Measurements from ENCODE around the gene ESCO1.

The ESCO1 gene

DNA sequence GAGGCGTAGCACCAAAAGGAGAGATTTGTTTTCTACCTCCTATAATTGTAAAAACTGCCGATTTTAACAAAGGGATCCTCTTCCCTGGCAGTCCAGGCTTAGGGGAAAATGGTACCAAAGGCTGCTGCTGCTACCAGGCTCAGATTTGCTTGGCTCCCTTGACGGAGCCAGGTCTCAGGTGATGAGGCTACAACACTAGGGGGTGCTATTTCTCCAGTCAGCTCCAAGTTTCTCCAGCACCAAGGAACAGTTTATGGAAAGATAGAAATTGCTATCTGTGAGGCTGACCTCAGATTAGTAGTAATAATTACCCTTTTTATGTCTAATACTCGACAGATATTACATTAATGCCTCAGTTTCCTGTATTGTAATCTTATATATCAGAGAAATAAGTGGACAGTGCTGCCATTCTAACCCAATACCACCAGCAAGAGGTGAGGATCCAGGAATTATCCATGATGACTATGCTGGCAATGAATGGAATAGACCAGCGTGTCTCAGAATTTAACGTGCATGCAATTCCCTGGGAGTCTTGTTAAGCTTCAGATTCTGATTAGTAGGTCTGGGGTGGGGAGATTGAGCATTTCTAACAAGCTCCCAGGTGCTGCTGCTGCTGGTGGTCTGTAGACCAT, 111.3 kb downstream of the ESCO1 start:
- no peak overlapping the region for H2AFZ ChIP-seq (ENCODE audit: low read length, unreplicated experiment)
- H3K27me3 ChIP-seq (ENCODE audit: insufficient read depth, low read length) = no peaks in the 10 kb centered on the region
- H3K27ac ChIP-seq (ENCODE audit: low read depth, low read length) = no peak overlapping the region
- H3K4me3 ChIP-seq (ENCODE audit: low read depth, low read length) = no peak overlapping the region
- no peaks in the 10 kb centered on the region for H3K36me3 ChIP-seq (ENCODE audit: insufficient read depth, low read length)
- no peaks in the 10 kb centered on the region for H3K79me2 ChIP-seq (ENCODE audit: control insufficient read depth, insufficient read depth, low read length, unreplicated experiment)
- peaks cover 12% of the 10 kb centered on the region for H3K4me1 ChIP-seq (ENCODE audit: control insufficient read depth, insufficient read depth, low read length, unreplicated experiment)

DNA sequence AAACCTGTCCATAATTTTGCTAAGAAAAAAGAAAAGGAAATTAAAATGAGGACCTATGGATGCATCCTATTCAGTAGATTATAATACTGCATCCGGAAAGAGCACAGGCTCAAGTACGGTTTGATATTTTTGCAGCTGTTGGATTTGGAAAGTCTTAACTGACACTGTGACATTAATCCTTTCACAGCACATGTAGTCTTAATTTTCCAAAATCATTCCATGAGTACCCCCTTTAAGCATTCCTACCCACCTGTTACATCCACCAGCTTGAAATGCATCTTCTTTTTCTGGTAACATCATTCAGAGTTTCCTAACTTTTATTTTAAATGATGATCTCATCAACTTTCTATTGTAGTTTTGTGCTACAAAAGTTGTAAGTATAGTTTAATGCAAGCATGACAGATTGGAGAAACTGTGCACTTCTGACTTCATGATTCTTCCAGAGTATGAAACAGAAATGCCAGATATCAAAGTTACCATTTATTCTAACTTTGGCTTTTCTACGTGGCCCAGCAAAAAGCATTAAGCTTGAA, 113.5 kb downstream of the ESCO1 start:
- H3K4me1 ChIP-seq (ENCODE audit: control insufficient read depth, insufficient read depth, low read length, unreplicated experiment) = peaks cover 12% of the 10 kb centered on the region
- H3K4me3 ChIP-seq (ENCODE audit: low read depth, low read length) = no peak overlapping the region
- H3K79me2 ChIP-seq (ENCODE audit: control insufficient read depth, insufficient read depth, low read length, unreplicated experiment) = no peaks in the 10 kb centered on the region
- H2AFZ ChIP-seq (ENCODE audit: low read length, unreplicated experiment) = no peak overlapping the region
- no peak overlapping the region for H3K27ac ChIP-seq (ENCODE audit: low read depth, low read length)
- H3K27me3 ChIP-seq (ENCODE audit: insufficient read depth, low read length) = no peaks in the 10 kb centered on the region
- H3K36me3 ChIP-seq (ENCODE audit: insufficient read depth, low read length) = no peaks in the 10 kb centered on the region

GRCh38 chr18:21484851-21485636, 115.5 kb downstream of the ESCO1 start:
- H3K79me2 ChIP-seq (ENCODE audit: control insufficient read depth, insufficient read depth, low read length, unreplicated experiment) = no peaks in the 10 kb centered on the region
- H3K27ac ChIP-seq (ENCODE audit: low read depth, low read length) = peak overlapping the region; percentile 39; the same call in 1 of the 2 replicates
- H2AFZ ChIP-seq (ENCODE audit: low read length, unreplicated experiment) = peak overlapping the region; percentile 82
- H3K36me3 ChIP-seq (ENCODE audit: insufficient read depth, low read length) = no peaks in the 10 kb centered on the region
- H3K27me3 ChIP-seq (ENCODE audit: insufficient read depth, low read length) = no peaks in the 10 kb centered on the region
- peaks cover 12% of the 10 kb centered on the region for H3K4me1 ChIP-seq (ENCODE audit: control insufficient read depth, insufficient read depth, low read length, unreplicated experiment)
- peak overlapping the region; percentile 42; the same call in 1 of the 2 replicates for H3K4me3 ChIP-seq (ENCODE audit: low read depth, low read length)

DNA sequence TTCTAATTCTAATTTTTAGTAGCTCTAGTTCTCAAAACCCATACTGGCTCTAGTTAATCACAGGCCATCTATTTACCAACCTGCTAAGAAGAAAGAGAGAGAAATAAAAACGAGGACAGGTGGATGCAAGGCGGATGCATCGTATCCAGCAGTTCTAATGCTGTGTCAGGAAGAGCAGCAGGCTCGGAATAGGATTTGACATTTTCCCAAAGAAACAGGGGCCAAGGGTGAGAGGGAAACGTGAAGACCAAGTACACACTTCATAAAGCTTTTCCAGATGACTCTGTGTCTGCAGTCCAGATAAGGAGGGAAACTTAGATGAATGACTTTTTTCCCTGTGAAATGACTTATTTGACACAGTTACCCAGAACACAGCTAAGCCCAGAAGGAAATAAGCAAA, 117.5 kb downstream of the ESCO1 start:
- Histone ChIP-seq H3K27ac (ENCODE audit: low read depth, low read length) (no peak overlapping the region), H3K79me2 (ENCODE audit: control insufficient read depth, insufficient read depth, low read length, unreplicated experiment) (no peaks in the 10 kb centered on the region), H3K4me3 (ENCODE audit: low read depth, low read length) (no peak overlapping the region), H3K27me3 (ENCODE audit: insufficient read depth, low read length) (no peaks in the 10 kb centered on the region), H3K4me1 (ENCODE audit: control insufficient read depth, insufficient read depth, low read length, unreplicated experiment) (peaks cover 12% of the 10 kb centered on the region), H2AFZ (ENCODE audit: low read length, unreplicated experiment) (no peak overlapping the region), H3K36me3 (ENCODE audit: insufficient read depth, low read length) (no peaks in the 10 kb centered on the region)

GRCh38 chr18:21481739-21482138, 118.8 kb downstream of the ESCO1 start:
- Histone ChIP-seq H3K4me3 (ENCODE audit: low read depth, low read length) (no peak overlapping the region), H3K79me2 (ENCODE audit: control insufficient read depth, insufficient read depth, low read length, unreplicated experiment) (no peaks in the 10 kb centered on the region), H3K36me3 (ENCODE audit: insufficient read depth, low read length) (no peaks in the 10 kb centered on the region), H3K27ac (ENCODE audit: low read depth, low read length) (no peak overlapping the region), H3K4me1 (ENCODE audit: control insufficient read depth, insufficient read depth, low read length, unreplicated experiment) (peaks cover 12% of the 10 kb centered on the region), H3K27me3 (ENCODE audit: insufficient read depth, low read length) (no peaks in the 10 kb centered on the region), H2AFZ (ENCODE audit: low read length, unreplicated experiment) (no peak overlapping the region)

- no peaks in the 10 kb centered on the region for H3K27me3 ChIP-seq (ENCODE audit: insufficient read depth, low read length)
- no peaks in the 10 kb centered on the region for H3K36me3 ChIP-seq (ENCODE audit: insufficient read depth, low read length)
- H3K4me1 ChIP-seq (ENCODE audit: control insufficient read depth, insufficient read depth, low read length, unreplicated experiment) = peaks cover 1% of the 10 kb centered on the region
- no peak overlapping the region for H3K27ac ChIP-seq (ENCODE audit: low read depth, low read length)
- H2AFZ ChIP-seq (ENCODE audit: low read length, unreplicated experiment) = no peak overlapping the region
- H3K79me2 ChIP-seq (ENCODE audit: control insufficient read depth, insufficient read depth, low read length, unreplicated experiment) = no peaks in the 10 kb centered on the region
- H3K4me3 ChIP-seq (ENCODE audit: low read depth, low read length) = no peak overlapping the region
Measured at GRCh38 chr18:21479721-21480120, 120.8 kb downstream of the ESCO1 start.
